HCT116 (cell line): ENCODE measurements around the gene EPS8. TPM values are rescaled to one million over a fixed set of nuclear protein-coding genes. Genes with fewer than 3 reads are reported as not detected.
A peak's percentile ranks its signal among the peaks of the same experiment; 100 is the strongest.

Experiments used
- EZH2 ChIP-seq: fragments of 200-600 bp; sonication (generic); IDR thresholded peaks from 2 replicates; pipeline ENCODE4 v1.6.1; 2017; ENCODE audit warnings: antibody characterized with exemption, mixed run types
- EZH2phosphoT487 ChIP-seq: fragments of 200-600 bp; IDR thresholded peaks from 2 replicates; pipeline ENCODE4 v1.6.1; 2018; ENCODE audit warnings: antibody characterized with exemption, borderline replicate concordance
- FOSL1 ChIP-seq: IDR thresholded peaks from 2 replicates; pipeline ENCODE4 v1.6.1; 2012; ENCODE audit warnings: low read depth
- POLR2A ChIP-seq: IDR thresholded peaks from 2 replicates; pipeline ENCODE4 v1.7.0; 2011; ENCODE audit warnings: borderline replicate concordance; ENCODE audit not compliant: insufficient read depth, insufficient read length; ENCODE audit errors: extremely low read depth
- SIN3A ChIP-seq: IDR thresholded peaks from 2 replicates; pipeline ENCODE4 v1.6.1; 2012; ENCODE audit warnings: low read depth
- SP1 ChIP-seq: IDR thresholded peaks from 2 replicates; pipeline ENCODE4 v1.6.1; 2012; ENCODE audit warnings: low read depth
- ZBTB33 ChIP-seq: IDR thresholded peaks from 2 replicates; pipeline ENCODE4 v1.6.1; 2011; ENCODE audit warnings: mild to moderate bottlenecking, low read length, moderate library complexity; ENCODE audit not compliant: insufficient replicate concordance; ENCODE audit errors: extremely low read depth
- total RNA-seq: library from RNA; stranded (reverse); gene quantifications from one replicate; pipeline ENCODE4 v1.2.1, GENCODE V29; 2021; ENCODE audit not compliant: unreplicated experiment
- TF ChIP-seq, protein P1 (sequence below): IDR thresholded peaks from 2 replicates; pipeline ENCODE4 v1.6.1; 2012
- TF ChIP-seq, protein P2 (sequence below): IDR thresholded peaks from 2 replicates; pipeline ENCODE4 v1.6.1; 2012; ENCODE audit warnings: low read depth

EPS8 gene
- total RNA-seq, 1 experiment from 2014 or later = 49.9 TPM

DNA sequence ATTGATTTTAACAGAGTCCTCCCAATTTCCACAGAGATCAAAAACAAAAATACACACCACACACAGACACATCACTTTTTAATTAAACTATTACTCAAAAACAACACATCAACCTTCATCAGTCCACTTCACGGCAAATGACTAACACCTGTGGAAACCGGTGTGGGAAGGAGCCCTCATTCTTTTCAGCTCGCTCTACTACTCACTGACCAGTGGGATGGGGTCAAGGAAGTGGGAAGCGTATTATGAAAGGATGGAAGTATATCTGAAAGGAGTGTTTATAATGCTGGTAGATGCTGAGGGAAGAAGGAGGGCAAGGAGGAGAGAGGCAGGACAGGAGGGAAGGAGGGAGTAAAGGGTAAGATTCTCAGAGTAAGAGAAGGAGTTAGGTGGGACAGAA, 156.5 kb downstream of the EPS8 start (continued):
- no peak for TF ChIP-seq ZBTB33
- TF ChIP-seq, protein P1, sequence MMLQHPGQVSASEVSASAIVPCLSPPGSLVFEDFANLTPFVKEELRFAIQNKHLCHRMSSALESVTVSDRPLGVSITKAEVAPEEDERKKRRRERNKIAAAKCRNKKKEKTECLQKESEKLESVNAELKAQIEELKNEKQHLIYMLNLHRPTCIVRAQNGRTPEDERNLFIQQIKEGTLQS = no peak
- TF ChIP-seq SIN3A = no peak
- TF ChIP-seq FOSL1 = 0 out of 2 replicates have a peak, but pooled peaks have one; percentile 33
- TF ChIP-seq EZH2phosphoT487 = no peak
- TF ChIP-seq POLR2A = no peak
- TF ChIP-seq EZH2 = no peak
- TF ChIP-seq SP1 = peak; percentile 41; the same call in 1 of the 2 replicates
- TF ChIP-seq, protein P2, sequence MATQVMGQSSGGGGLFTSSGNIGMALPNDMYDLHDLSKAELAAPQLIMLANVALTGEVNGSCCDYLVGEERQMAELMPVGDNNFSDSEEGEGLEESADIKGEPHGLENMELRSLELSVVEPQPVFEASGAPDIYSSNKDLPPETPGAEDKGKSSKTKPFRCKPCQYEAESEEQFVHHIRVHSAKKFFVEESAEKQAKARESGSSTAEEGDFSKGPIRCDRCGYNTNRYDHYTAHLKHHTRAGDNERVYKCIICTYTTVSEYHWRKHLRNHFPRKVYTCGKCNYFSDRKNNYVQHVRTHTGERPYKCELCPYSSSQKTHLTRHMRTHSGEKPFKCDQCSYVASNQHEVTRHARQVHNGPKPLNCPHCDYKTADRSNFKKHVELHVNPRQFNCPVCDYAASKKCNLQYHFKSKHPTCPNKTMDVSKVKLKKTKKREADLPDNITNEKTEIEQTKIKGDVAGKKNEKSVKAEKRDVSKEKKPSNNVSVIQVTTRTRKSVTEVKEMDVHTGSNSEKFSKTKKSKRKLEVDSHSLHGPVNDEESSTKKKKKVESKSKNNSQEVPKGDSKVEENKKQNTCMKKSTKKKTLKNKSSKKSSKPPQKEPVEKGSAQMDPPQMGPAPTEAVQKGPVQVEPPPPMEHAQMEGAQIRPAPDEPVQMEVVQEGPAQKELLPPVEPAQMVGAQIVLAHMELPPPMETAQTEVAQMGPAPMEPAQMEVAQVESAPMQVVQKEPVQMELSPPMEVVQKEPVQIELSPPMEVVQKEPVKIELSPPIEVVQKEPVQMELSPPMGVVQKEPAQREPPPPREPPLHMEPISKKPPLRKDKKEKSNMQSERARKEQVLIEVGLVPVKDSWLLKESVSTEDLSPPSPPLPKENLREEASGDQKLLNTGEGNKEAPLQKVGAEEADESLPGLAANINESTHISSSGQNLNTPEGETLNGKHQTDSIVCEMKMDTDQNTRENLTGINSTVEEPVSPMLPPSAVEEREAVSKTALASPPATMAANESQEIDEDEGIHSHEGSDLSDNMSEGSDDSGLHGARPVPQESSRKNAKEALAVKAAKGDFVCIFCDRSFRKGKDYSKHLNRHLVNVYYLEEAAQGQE = no peak
- TF ChIP-seq, all 23 proteins: peak for 4
